Right lobe of liver (tissue), 6 donors: ENCODE results near the gene SYNE2. TPM values are rescaled to one million over a fixed set of nuclear protein-coding genes. Genes with fewer than 3 reads are reported as not detected.

Source experiments
- ATAC-seq, 4 donors: fragments of 200-7000 bp; cut with Tn5 transposase; one replicate each; pipeline ENCODE4 v1.9.1; 2020; ENCODE audit warnings: mild to moderate bottlenecking in 4 of 4, moderate library complexity in 4 of 4
- DNase-seq, 3 donors: peaks; one replicate each; pipeline ENCODE4 v3.0.0-alpha.2; 2020
- H3K27ac ChIP-seq, 3 donors: fragments of 200-600 bp; one replicate each; pipeline ENCODE4 v1.8.0; 2022
- H3K27me3 ChIP-seq, 2 donors: fragments of 200-600 bp; one replicate each; pipeline ENCODE4 v1.8.0; 2022
- H3K36me3 ChIP-seq, 4 donors: fragments of 200-600 bp; sonication (generic) in 1 of 4; one replicate each; pipeline versions ENCODE4 v1.5.1 to v1.8.0; 2017 to 2022; ENCODE audit warnings: control low read depth in 1 of 4
- H3K4me1 ChIP-seq, 4 donors: fragments of 200-600 bp; sonication (generic) in 1 of 4; one replicate each; pipeline versions ENCODE4 v1.5.1 to v1.8.0; 2017 to 2022; ENCODE audit warnings: control low read depth in 1 of 4
- H3K4me3 ChIP-seq, 3 donors: fragments of 200-600 bp; one replicate each; pipeline ENCODE4 v1.8.0; 2022
- H3K9me3 ChIP-seq, 4 donors: fragments of 200-600 bp; sonication (generic) in 1 of 4; one replicate each; pipeline versions ENCODE4 v1.5.1 to v1.8.0; 2017 to 2022; ENCODE audit warnings: control low read depth in 1 of 4
- POLR2A ChIP-seq: fragments of 450-650 bp; IDR thresholded peaks from one replicate; pipeline ENCODE4 v1.6.1; 2017; ENCODE audit warnings: antibody characterized with exemption, mild to moderate bottlenecking
- WGBS: methylation state at CpG from one replicate; pipeline ENCODE4 v1.1.6; 2018; ENCODE audit warnings: low coverage, low lambda C conversion rate; ENCODE audit not compliant: insufficient coverage; ENCODE audit errors: missing lambda C conversion rate; 5-methylcytosine and 5-hydroxymethylcytosine counted together
- intact Hi-C, 2 donors: fragments of 100-400 bp; cut with DNase I; formaldehyde crosslinking; loops; one replicate each; pipeline versions ENCODE4 v1.11.2 to v1.14.1; 2022
- total RNA-seq, 6 experiments: library from RNA; depleted of rRNA in 2 of 6; stranded (reverse); fragments of >200 nt in 2 of 6; fragmentation: NEBNext Ultra II Directional in 3 of 6; extraction: Animal tissue kit (Norgen Biotek cat#: 25700) in 3 of 6; gene quantifications; one replicate each; pipeline versions ENCODE4 v1.1.0 to v1.2.4, GENCODE V29; 2016 to 2023
- TF ChIP-seq, protein P1 (sequence below), 4 donors: fragments of 200-600 bp in 3 of 4; fragments of 450-650 bp in 1 of 4; IDR thresholded peaks; one replicate each; pipeline versions ENCODE4 v1.5.1 to v1.8.0; 2016 to 2022; ENCODE audit warnings: antibody characterized with exemption in 4 of 4, mild to moderate bottlenecking in 2 of 4
- donor health status: DM: no; HTN: yes; CAD: no.
- donor health status: DM: no; HTN: no; CAD: no.
- donor health status: DM: no; HTN: no; CAD: no.
- donor health status: DM: no; HTN: yes; CAD: no.
- donor health status: DM: no; HTN: yes; CAD: no.

Gene SYNE2
- total RNA-seq, 6 experiments from 2014 or later, result 34.6 to 118 (median 47.8) TPM

DNA sequence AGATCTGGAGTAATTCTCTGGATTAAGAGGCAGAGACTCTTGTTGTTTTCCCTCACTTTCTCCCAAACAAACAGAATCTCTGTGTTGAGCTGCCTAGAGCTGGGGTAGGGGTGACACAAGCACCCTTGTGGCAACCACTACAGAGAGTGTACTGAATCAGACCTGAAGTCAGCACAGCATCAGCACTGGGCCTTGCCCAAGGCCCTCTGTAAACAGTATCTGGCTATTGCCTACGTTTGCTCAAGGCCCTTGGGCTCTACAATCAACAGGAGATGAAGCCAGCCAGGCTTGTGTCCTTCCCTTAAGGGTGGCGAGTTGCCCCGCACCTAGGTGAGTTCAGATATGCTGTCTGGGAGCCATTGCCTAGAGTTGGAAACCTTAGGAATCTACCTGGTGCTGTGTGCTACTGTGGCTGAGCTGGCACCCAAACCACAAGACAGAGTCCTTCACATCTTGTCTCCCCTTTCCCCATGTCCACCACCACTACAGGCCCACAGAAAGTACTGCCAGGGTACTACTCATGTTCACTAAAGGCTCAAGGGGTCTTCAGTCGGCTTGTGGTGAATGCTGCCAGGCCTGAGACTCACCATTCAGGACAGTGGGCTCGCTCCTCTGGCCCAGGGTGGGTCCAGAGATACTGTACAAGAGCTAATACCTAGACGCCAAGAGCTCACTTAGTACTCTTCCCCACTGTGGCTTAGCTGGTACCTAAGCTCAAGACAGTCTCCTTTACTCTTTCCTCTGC, 206.8 kb downstream of the SYNE2 start:
- WGBS, result no CpG with 5 or more reads among the region's 6 CpGs
- intact Hi-C loops, result no loop called here
- Histone ChIP-seq H3K36me3 (peaks cover 0 to 7% (median 0%) of the 10 kb centered on the region in 4 donors), H3K4me3 (no peak overlapping the region), H3K4me1 (no peaks in the 10 kb centered on the region), H3K27me3 (no peaks in the 10 kb centered on the region), H3K27ac (no peak overlapping the region), H3K9me3 (no peaks in the 10 kb centered on the region)
- DNase-seq (no peak), ATAC-seq (peak; percentile 26 to 62 (median 40))
- TF ChIP-seq POLR2A, result no peak
- TF ChIP-seq, protein P1, sequence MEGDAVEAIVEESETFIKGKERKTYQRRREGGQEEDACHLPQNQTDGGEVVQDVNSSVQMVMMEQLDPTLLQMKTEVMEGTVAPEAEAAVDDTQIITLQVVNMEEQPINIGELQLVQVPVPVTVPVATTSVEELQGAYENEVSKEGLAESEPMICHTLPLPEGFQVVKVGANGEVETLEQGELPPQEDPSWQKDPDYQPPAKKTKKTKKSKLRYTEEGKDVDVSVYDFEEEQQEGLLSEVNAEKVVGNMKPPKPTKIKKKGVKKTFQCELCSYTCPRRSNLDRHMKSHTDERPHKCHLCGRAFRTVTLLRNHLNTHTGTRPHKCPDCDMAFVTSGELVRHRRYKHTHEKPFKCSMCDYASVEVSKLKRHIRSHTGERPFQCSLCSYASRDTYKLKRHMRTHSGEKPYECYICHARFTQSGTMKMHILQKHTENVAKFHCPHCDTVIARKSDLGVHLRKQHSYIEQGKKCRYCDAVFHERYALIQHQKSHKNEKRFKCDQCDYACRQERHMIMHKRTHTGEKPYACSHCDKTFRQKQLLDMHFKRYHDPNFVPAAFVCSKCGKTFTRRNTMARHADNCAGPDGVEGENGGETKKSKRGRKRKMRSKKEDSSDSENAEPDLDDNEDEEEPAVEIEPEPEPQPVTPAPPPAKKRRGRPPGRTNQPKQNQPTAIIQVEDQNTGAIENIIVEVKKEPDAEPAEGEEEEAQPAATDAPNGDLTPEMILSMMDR (IDR thresholded peaks at IDR 0.05), result no peak

GRCh38 chr14:64060199-64060545, 207.4 kb downstream of the SYNE2 start:
- intact Hi-C loops, result no loop called here
- Histone ChIP-seq H3K4me1 (no peaks in the 10 kb centered on the region), H3K36me3 (peaks cover 0 to 7% (median 0%) of the 10 kb centered on the region in 4 donors), H3K4me3 (no peak overlapping the region), H3K9me3 (no peaks in the 10 kb centered on the region), H3K27me3 (no peaks in the 10 kb centered on the region), H3K27ac (no peak overlapping the region)
- no CpG with 5 or more reads among the region's 1 CpG for WGBS
- DNase-seq (no peak), ATAC-seq (peak in 1 of 4 donors; percentile 19)
- no peak for TF ChIP-seq POLR2A
- TF ChIP-seq, protein P1 (IDR thresholded peaks at IDR 0.05), result no peak

DNA sequence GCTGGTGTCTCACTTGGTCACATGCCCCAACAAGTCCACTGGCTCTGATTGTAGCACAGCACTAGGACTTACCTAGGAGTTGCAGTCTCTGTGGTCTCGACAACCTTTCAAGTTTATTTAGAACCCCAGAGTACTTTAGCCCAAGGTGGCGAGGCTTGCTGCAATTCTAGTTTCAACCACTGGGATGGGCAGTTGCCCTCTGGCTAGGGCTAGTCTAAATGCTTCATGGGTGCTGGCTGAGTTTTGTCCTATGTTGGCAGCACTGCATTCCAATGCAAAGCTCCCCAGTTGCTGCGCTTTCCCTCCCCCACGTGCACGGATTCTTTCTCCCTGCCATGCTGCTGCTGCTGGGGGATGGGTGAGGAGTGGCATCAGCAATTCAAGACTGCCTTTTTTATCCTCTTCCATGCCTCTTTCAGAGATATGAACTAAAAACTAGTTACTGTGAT, 207.9 kb downstream of the SYNE2 start:
- WGBS, result 56% methylated on average over 3 of the region's 5 CpGs
- DNase-seq (peak in 2 of 3 donors; percentile 35 to 55), ATAC-seq (peak; percentile 95 to 97 (median 96))
- H3K4me3 ChIP-seq, result no peak overlapping the region
- H3K27ac ChIP-seq, result no peak overlapping the region
- intact Hi-C loops, result no loop called here
- TF ChIP-seq, protein P1 (IDR thresholded peaks at IDR 0.05), result peak; percentile 55 to 75 (median 68)
- no peak for TF ChIP-seq POLR2A
- no peaks in the 10 kb centered on the region for H3K27me3 ChIP-seq
- H3K9me3 ChIP-seq, result no peaks in the 10 kb centered on the region
- peaks cover 0 to 10% (median 0%) of the 10 kb centered on the region in 4 donors for H3K36me3 ChIP-seq
- no peaks in the 10 kb centered on the region for H3K4me1 ChIP-seq

GRCh38 chr14:64061115-64061514, 208.3 kb downstream of the SYNE2 start:
- peaks cover 0 to 10% (median 0%) of the 10 kb centered on the region in 4 donors for H3K36me3 ChIP-seq
- no peak overlapping the region for H3K4me3 ChIP-seq
- intact Hi-C loops, result no loop called here
- no peaks in the 10 kb centered on the region for H3K9me3 ChIP-seq
- H3K4me1 ChIP-seq, result no peaks in the 10 kb centered on the region
- H3K27ac ChIP-seq, result no peak overlapping the region
- no peaks in the 10 kb centered on the region for H3K27me3 ChIP-seq
- ATAC-seq (no peak), DNase-seq (no peak)
- WGBS, result 64% methylated on average over 1 of the region's 1 CpG
- TF ChIP-seq POLR2A, result no peak
- TF ChIP-seq, protein P1 (IDR thresholded peaks at IDR 0.05), result no peak
